Spleen (tissue), 11 donors: ENCODE measurements around the gene ETFB. TPM values are rescaled to one million over a fixed set of nuclear protein-coding genes. Genes with fewer than 3 reads are reported as not detected.

Source experiments
- DNase-seq: peaks from one replicate; pipeline ENCODE4 v3.0.0-alpha.2; 2020
- H3K27ac ChIP-seq, 8 donors: fragments of 200-600 bp; sonication (generic) in 7 of 8; 1 replicate in 4 of 8; 2 replicates in 4 of 8; pipeline versions ENCODE4 v1.5.0 to v1.8.0; 2016 to 2021; ENCODE audit warnings: inconsistent platforms in 4 of 8, mild to moderate bottlenecking in 4 of 8, moderate library complexity in 1 of 8
- H3K27me3 ChIP-seq, 7 donors: fragments of 200-600 bp; sonication (generic) in 6 of 7; replicated peaks in 1 of 7; 1 replicate in 4 of 7; 2 replicates in 3 of 7; pipeline versions ENCODE4 v1.5.0 to v1.8.0; 2016 to 2021; ENCODE audit warnings: inconsistent platforms in 3 of 7, mild to moderate bottlenecking in 1 of 7
- H3K36me3 ChIP-seq, 6 donors: fragments of 200-600 bp; sonication (generic) in 5 of 6; 1 replicate in 4 of 6; 2 replicates in 2 of 6; pipeline versions ENCODE4 v1.5.0 to v1.8.0; 2016 to 2021; ENCODE audit warnings: inconsistent platforms in 2 of 6
- H3K4me1 ChIP-seq, 6 donors: fragments of 200-600 bp; sonication (generic) in 5 of 6; 1 replicate in 3 of 6; 2 replicates in 3 of 6; pipeline versions ENCODE4 v1.5.0 to v1.8.0; 2016 to 2021; ENCODE audit warnings: inconsistent platforms in 3 of 6
- H3K4me3 ChIP-seq, 8 donors: fragments of 200-600 bp; sonication (generic) in 7 of 8; 1 replicate in 4 of 8; 2 replicates in 4 of 8; pipeline versions ENCODE4 v1.5.0 to v1.8.0; 2016 to 2021; ENCODE audit warnings: inconsistent platforms in 4 of 8, mild to moderate bottlenecking in 4 of 8, moderate library complexity in 2 of 8
- H3K9me3 ChIP-seq, 8 donors: fragments of 200-600 bp; sonication (generic) in 7 of 8; 1 replicate in 4 of 8; 2 replicates in 4 of 8; pipeline versions ENCODE4 v1.5.0 to v1.8.0; 2016 to 2021; ENCODE audit warnings: inconsistent platforms in 4 of 8
- CTCF ChIP-seq, 11 experiments: fragments of 200-600 bp in 7 of 11; fragments of 450-650 bp in 4 of 11; sonication (generic) in 4 of 11; IDR thresholded peaks in 8 of 11; conservative IDR thresholded peaks in 3 of 11; 1 replicate in 7 of 11; 2 replicates in 4 of 11; pipeline versions ENCODE4 v1.4.0 to v1.8.0; 2016 to 2021; ENCODE audit warnings: antibody characterized with exemption in 11 of 11, inconsistent platforms in 4 of 11, mild to moderate bottlenecking in 1 of 11
- POLR2A ChIP-seq, 3 donors: fragments of 450-650 bp; IDR thresholded peaks; one replicate each; pipeline ENCODE4 v1.5.1; 2017; ENCODE audit warnings: antibody characterized with exemption in 3 of 3, mild to moderate bottlenecking in 1 of 3
- POLR2AphosphoS5 ChIP-seq, 3 donors: sonication (generic); formaldehyde crosslinking; IDR thresholded peaks; one replicate each; pipeline ENCODE4 v1.5.1; 2017; ENCODE audit warnings: antibody characterized with exemption in 3 of 3
- WGBS, 5 donors: extraction: QIAGEN DNeasy Blood & Tissue Kit in 3 of 5; methylation state at CpG; one replicate each; pipeline versions ENCODE4 v1.1.5 to v1.1.7; 2013 to 2018; 5-methylcytosine and 5-hydroxymethylcytosine counted together
- intact Hi-C: fragments of 100-400 bp; cut with DNase I; formaldehyde crosslinking; loops from one replicate; pipeline ENCODE4 v1.15.0; 2023; ENCODE audit warnings: low total_unique reads
- polyA plus RNA-seq, 3 donors: library from polyadenylated mRNA; stranded (reverse); fragments of 200-250 nt; gene quantifications; one replicate each; pipeline ENCODE4 v1.2.1, GENCODE V29; 2013
- total RNA-seq, 7 donors: library from RNA; depleted of rRNA in 3 of 7; stranded (reverse); fragments of >200 nt in 3 of 7; fragmentation: NEBNext Ultra II Directional in 4 of 7; extraction: Animal tissue kit (Norgen Biotek cat#: 25700) in 4 of 7; gene quantifications; one replicate each; pipeline versions ENCODE4 v1.1.0 to v1.2.1, GENCODE V29; 2016 to 2021
- donor health status: healthy with polysubstance abuse.
- donor health status: DM: no; HTN: no; CAD: no; lungs with moderate emphysema.
- donor health status: DM: no; HTN: no; CAD: no.
- donor health status: Bipolar disorder and iron deficiency.
- donor health status: healthy.
- donor health status: DM: no; HTN: no; CAD: no.
- donor health status: DM: yes; HTN: yes; CAD: no.

Gene ETFB
- total and polyA plus RNA-seq, 10 donors, result 41.4 to 133 (median 71.0) TPM

DNA sequence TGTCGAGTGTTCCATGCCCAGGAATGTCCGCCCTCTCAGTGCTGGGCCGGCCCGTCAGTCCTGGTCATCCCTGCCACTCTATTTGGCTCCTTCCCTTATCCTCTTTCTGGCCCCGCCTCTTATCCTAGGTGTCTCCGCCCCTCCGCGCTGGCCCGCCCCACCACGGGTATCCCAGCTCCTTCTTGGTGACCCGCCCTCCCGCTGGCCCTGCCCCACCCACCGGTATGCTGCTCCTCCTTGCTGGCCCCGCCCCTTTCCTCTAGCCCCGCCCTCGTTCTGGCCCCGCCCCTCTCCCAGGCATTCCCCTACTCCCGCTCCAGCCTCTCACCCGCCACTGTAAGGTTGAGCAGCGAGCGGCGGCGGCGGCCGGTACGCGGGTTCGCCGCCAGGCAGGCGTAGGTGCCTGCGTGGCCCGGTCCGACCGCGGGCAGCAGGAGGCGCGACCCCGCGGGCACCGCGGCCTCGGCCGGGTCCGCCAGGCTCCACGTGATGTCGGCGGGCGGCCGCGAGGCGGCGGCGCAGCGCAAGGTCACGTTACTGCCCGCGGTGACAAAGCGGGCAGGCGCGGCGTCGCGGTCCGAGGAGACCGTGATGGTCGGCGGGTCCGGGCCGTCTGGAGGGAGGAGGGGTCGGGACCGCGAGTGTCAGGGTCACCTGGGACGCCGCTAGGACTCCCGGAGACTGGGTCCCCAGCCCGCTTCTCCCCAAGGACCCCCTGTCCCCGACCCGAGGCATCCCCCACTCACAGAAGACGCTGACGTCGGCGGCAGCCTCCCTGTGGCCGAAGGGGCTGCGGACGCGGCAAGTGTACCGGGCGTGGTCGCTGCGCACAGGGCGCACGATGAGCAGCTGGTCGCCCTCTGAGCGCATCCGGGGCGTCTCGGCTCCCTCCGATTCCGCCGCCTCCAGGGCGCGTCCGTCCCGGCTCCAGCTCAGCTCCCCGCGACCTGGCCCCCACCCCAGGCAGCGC, 26.2 kb downstream of the ETFB start:
- Histone ChIP-seq H3K36me3 (peaks cover 0 to 10% (median 4%) of the 10 kb centered on the region in 6 donors), H3K27ac (peak overlapping the region in 7 of 8 donors; percentile 41 to 85 (median 69)), H3K4me1 (peaks cover 9 to 57% (median 29%) of the 10 kb centered on the region in 6 donors), H3K4me3 (peak overlapping the region; percentile 61 to 92 (median 72)), H3K27me3 (peaks cover 0 to 12% (median 0%) of the 10 kb centered on the region in 7 donors), H3K9me3 (no peaks in the 10 kb centered on the region)
- WGBS, 5 donors, result 1 to 4% (median 3%) methylated on average over 46 to 107 of the region's 107 CpGs
- intact Hi-C loops, result loop anchor here (5.0 to 10.0 kb wide), 2 partner anchors 55 to 102 kb away; partner anchors contain the start of gene C19orf84
- peak; percentile 98 for DNase-seq
- peak in 6 of 11 experiments; percentile 6 to 48 (median 41) for TF ChIP-seq CTCF (IDR thresholded peaks at IDR 0.05 in 8 of 11, conservative IDR thresholded peaks at IDR 0.05 in 3 of 11)
- peak in 1 of 3 donors; percentile 23 for TF ChIP-seq POLR2A (IDR thresholded peaks at IDR 0.05)
- TF ChIP-seq POLR2AphosphoS5 (IDR thresholded peaks at IDR 0.05), result peak; percentile 72 to 86 (median 80)

DNA sequence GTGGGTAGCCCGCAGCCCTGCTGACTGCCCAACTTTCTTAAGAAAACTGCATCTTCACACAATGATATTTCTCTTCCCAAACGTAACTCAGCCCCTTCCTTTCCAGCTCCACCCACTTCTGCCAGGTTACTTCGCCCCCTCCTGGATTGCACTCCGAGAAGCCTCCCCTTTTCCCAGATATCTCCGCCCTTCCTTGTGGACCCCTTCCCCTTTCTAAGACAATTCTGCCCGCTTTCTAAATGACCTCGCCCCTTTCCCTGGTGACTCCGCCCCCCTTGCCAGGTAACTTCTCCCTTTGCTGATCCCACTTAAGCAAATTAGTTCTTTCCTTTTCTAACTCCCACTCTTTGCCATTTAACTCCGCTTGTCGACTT, 26.9 kb downstream of the ETFB start:
- H3K4me1 ChIP-seq, result peaks cover 9 to 51% (median 26%) of the 10 kb centered on the region in 6 donors
- H3K27ac ChIP-seq, result peak overlapping the region in 7 of 8 donors; percentile 41 to 85 (median 69)
- DNase-seq, result no peak
- TF ChIP-seq POLR2AphosphoS5 (IDR thresholded peaks at IDR 0.05), result no peak
- TF ChIP-seq POLR2A (IDR thresholded peaks at IDR 0.05), result no peak
- TF ChIP-seq CTCF (IDR thresholded peaks at IDR 0.05 in 8 of 11, conservative IDR thresholded peaks at IDR 0.05 in 3 of 11), result no peak
- no peaks in the 10 kb centered on the region for H3K9me3 ChIP-seq
- intact Hi-C loops, result loop anchor here (5.0 kb wide), 1 partner anchor 103 kb away; no protein-coding TSS in a partner anchor
- peaks cover 0 to 12% (median 0%) of the 10 kb centered on the region in 7 donors for H3K27me3 ChIP-seq
- H3K4me3 ChIP-seq, result peak overlapping the region; percentile 61 to 92 (median 72)
- peaks cover 0 to 4% (median 0%) of the 10 kb centered on the region in 6 donors for H3K36me3 ChIP-seq
- 1 to 2% (median 1%) methylated on average over 10 of the region's 10 CpGs for WGBS, 5 donors

- peak overlapping the region in 7 of 8 donors; percentile 41 to 85 (median 69) for H3K27ac ChIP-seq
- peak; percentile 96 for DNase-seq
- intact Hi-C loops, result loop anchor here (5.0 kb wide), 1 partner anchor 104 kb away; no protein-coding TSS in a partner anchor
- TF ChIP-seq POLR2A (IDR thresholded peaks at IDR 0.05) (no peak), POLR2AphosphoS5 (IDR thresholded peaks at IDR 0.05) (peak in 2 of 3 donors; percentile 49 to 51), CTCF (IDR thresholded peaks at IDR 0.05 in 8 of 11, conservative IDR thresholded peaks at IDR 0.05 in 3 of 11) (peak; percentile 80 to 95 (median 89))
- peak overlapping the region; percentile 61 to 92 (median 72) for H3K4me3 ChIP-seq
- H3K9me3 ChIP-seq, result no peaks in the 10 kb centered on the region
- WGBS, 5 donors, result 2 to 4% (median 2%) methylated on average over 41 to 43 of the region's 43 CpGs
- H3K27me3 ChIP-seq, result peaks cover 0 to 12% (median 0%) of the 10 kb centered on the region in 7 donors
- H3K4me1 ChIP-seq, result peaks cover 9 to 45% (median 24%) of the 10 kb centered on the region in 6 donors
- no peaks in the 10 kb centered on the region for H3K36me3 ChIP-seq
Observed at GRCh38 chr19:51338563-51339312, 27.4 kb downstream of the ETFB start.
